Fibroblast of peridontal ligament (primary cell): ENCODE data around the gene SCAND1.
"Not testable (repeated sequence)": the region's sequence is repeated elsewhere in the genome, so short reads cannot be mapped to it uniquely, and the experiment has no call there.

ENCODE experiments used
- DNase-seq: peaks from one replicate; pipeline ENCODE4 v3.0.0-alpha.2; 2010; ENCODE audit errors: extremely low read depth

The SCAND1 gene

GRCh38 chr20:35959291-35959690 is 5.0 kb upstream of the SCAND1 start:
- not testable (repeated sequence) for DNase-seq

- DNase-seq, result no peak
Measured at GRCh38 chr20:35956616-35957015, 2.3 kb upstream of the SCAND1 start.

GRCh38 chr20:35954907-35955251 is 577 bp upstream of the SCAND1 start:
- DNase-seq, result peak; percentile 65

- peak; percentile 13 for DNase-seq
Measured at GRCh38 chr20:35953387-35954199, 709 bp downstream of the SCAND1 start.

- peak; percentile 53 for DNase-seq
Measured at GRCh38 chr20:35952480-35953386, 1.6 kb downstream of the SCAND1 start.

- DNase-seq, result not testable (repeated sequence)
Measured at GRCh38 chr20:35952080-35952479, 2.2 kb downstream of the SCAND1 start.

- DNase-seq, result no peak
Measured at GRCh38 chr20:35950093-35950492, 4.2 kb downstream of the SCAND1 start.

GRCh38 chr20:35947907-35948306 is 6.4 kb downstream of the SCAND1 start:
- peak; percentile 73 for DNase-seq

- no peak for DNase-seq
Measured at GRCh38 chr20:35947489-35947888, 6.8 kb downstream of the SCAND1 start.

- DNase-seq, result no peak
Measured at GRCh38 chr20:35942243-35942642, 12.1 kb downstream of the SCAND1 start.

GRCh38 chr20:35941620-35942019 is 12.7 kb downstream of the SCAND1 start:
- DNase-seq, result no peak

- DNase-seq, result peak; percentile 8
Measured at GRCh38 chr20:35939264-35939663, 15.0 kb downstream of the SCAND1 start.

GRCh38 chr20:35934050-35934449 is 20.3 kb downstream of the SCAND1 start:
- no peak for DNase-seq

GRCh38 chr20:35929301-35929700 is 25.0 kb downstream of the SCAND1 start:
- no peak for DNase-seq

- no peak for DNase-seq
Measured at GRCh38 chr20:35920523-35920922, 33.8 kb downstream of the SCAND1 start.

- DNase-seq, result no peak
Measured at GRCh38 chr20:35918021-35918420, 36.3 kb downstream of the SCAND1 start.

GRCh38 chr20:35917077-35917476 is 37.2 kb downstream of the SCAND1 start:
- DNase-seq, result no peak

- DNase-seq, result no peak
Measured at GRCh38 chr20:35912881-35913280, 41.4 kb downstream of the SCAND1 start.

GRCh38 chr20:35910254-35910653 is 44.0 kb downstream of the SCAND1 start:
- no peak for DNase-seq

GRCh38 chr20:35909796-35910195 is 44.5 kb downstream of the SCAND1 start:
- no peak for DNase-seq

- no peak for DNase-seq
Measured at GRCh38 chr20:35909176-35909575, 45.1 kb downstream of the SCAND1 start.

GRCh38 chr20:35908007-35908406 is 46.3 kb downstream of the SCAND1 start:
- DNase-seq, result no peak
